CD1c-positive myeloid dendritic cell (primary cell): ENCODE data around the gene USP12.

Source experiments
- DNase-seq: peaks from one replicate; pipeline ENCODE4 v3.0.0-alpha.2; 2016; ENCODE audit errors: extremely low spot score

The USP12 gene

DNA sequence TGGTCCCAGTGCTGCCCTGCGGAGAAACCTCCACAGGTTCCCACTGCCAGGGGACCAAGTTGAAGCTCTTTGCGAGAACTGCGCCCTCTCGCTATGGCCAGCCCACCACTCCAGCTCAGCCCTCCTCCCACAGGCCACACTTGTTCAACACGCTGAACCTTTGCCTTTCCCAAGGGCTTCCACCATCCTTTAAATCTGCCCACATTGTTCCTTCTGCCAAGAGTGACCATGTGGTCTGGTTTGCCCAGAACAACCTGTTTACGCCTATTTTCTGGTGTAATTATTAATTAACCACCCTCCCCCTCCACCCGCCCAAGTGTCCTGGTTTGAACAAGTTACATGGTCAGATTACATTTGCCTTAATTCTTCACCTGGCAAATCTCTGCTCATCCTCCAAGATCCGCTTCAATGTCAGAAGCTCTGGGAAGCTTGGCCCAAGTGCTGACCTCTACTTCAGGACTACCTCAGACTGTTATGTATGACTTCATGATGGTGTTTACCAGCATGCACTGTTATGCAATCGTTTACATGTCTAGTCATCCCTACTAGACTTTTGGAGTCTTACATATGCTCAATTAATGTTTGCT, 12.0 kb upstream of the USP12 start:
- no peak for DNase-seq

DNA sequence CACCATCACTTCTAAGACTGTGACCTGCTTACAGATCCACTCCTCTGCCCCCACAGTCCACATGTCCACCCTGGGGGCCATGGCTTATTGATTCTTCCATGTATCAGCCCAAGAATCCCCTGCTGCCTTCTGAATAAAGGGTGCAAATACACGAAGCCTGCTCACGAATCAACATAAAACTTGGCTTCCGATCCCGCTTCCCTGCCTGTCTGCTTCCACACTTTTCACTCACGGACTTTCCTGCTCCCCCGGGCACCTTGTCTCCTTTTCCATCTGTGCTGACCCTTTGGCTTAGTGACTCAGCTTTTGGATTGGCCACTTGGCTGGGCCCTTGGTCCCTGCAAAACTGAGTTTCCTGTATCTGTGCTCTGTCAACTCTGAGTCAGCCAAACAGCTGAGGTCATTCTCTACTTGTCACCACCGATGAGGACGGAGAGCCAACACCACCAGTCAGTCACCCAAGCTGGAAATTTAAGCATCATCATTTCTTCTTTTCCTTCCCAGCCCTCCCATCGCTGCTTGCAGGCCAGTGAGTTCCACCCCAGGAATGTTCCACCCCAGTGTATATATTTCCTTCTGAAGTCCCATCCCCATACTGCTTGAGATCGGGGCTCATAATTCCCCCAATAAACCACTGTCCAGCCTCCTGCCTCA, 11.4 kb upstream of the USP12 start:
- peak; percentile 28 for DNase-seq

DNA sequence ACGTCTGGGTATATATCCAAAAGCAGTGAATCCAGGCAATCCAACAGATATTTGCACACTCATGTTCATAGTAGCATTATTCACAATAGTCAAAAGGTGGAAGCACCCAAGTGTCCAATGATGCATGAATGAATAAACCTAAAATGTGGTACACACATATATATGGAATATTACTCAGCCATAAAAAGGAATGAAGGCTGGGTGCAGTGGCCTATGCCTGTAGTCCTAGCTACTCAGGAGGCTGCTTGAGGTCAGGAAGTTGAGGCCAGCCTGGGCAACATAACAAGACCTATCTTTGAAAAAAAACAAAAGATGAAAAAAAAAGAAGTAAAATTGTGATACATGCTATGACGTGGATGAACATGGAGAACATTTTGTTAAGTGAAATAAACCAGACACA, 10.4 kb upstream of the USP12 start:
- DNase-seq: no peak

DNA sequence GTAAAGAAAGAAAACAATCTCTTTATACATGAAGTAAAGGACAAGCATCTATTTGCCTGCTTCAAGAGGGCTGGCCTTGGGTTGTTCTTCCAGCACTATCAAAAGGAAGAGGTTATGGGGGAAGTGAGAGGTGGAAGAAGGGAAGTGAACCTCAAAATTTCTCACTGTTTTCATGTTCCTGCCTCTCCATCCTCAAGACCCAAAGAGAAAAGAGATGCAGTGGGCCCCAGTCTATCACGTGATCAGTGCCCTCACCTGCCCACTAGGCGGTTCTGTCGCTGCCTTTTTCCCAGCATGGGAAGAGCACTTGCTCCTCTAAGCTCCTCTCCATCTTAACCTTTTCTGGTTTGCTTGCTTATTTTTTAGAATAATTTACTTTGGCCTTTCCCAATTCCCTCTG, 6.2 kb upstream of the USP12 start:
- peak; percentile 47 for DNase-seq

DNA sequence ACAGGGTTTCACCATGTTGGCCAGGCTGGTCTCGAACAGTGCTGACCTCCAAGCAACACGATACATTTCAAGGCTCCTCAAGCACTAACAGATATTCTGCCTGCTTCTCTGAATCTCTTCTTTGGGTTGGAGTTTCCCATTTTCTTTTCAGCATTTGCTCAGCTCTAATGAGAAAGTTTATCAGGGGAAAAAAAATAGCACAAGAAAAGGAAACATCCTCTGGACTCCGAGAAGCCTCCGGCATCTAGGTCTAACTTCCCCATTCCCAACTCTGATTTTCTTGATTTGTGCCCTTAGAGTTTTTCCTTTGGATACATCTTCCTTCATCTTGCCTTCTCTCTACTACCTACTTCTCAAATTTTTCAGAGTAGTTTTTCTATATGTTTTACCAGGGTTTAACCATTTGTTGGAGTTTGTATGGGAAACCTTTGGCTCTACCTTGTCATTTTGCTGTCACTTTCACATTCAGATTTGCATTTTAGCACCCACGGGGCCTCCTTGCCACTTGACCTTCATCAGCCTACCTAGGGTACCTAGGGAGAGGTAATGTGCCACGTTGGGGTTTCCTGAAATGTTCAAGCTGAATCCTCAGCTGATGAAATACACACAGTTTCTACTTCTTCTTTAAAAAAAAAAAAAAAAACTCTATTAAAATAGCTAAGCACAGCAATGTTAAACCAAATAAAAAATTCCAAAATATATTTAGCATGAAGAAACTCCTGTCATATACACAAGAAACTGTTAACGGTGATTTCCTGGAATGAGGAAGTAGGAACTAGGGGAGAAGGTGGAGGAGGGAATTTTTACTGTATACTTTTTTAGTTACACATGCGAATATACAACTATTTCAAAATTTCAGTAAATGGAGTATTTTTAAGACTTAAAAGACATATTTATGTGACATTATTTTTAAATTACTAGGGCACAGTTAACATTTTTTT, 5.1 kb upstream of the USP12 start:
- DNase-seq: peak; percentile 51

DNA sequence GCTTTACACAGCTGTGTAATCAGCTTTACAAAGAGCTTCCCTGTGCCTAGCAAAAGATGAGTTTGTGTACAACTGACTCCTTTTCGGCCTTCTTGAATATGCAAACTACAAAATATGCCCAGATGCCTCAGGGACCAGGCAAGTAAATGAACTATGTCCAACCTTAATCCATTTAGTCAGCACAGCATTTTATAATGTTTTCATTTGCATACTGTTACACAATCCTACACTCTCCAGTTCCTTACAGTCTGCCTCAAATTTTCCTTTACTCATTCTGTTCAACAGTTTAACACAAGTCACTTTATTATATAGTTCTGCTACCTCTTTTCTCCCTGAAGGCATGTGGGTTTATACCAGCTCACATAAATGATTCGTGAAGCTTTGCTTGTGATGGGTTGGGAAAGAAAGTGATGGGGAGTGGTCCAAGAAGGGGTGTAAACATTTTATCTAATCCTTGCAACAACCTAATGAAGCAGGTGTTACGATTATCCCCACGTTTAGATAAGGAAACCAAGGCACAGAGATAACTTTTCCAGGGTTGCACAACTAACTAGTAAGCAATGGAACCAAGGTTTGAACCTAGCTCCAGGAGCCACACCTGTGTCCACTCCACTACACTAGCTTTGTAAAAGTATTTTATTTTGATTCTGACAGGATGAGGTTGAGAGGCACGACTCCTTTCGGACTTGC, 3.3 kb upstream of the USP12 start:
- peak; percentile 45 for DNase-seq

DNA sequence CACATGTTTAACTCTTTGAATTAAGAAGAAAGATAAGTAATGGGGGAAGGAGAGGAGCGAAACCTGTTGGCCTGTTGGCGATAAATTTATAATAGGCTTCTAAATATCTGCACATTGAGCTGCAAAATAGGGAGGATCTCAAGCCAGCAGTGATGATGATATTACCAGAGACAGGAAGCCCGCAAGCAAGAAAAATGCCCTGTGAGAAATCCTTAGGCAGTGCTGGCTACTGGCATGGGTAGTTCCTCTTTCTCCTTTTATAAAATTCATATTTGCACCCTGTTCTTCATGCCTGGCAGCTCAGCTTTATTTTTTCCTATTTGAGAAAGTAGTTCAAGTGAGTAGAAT, 858 bp upstream of the USP12 start:
- peak; percentile 75 for DNase-seq

DNA sequence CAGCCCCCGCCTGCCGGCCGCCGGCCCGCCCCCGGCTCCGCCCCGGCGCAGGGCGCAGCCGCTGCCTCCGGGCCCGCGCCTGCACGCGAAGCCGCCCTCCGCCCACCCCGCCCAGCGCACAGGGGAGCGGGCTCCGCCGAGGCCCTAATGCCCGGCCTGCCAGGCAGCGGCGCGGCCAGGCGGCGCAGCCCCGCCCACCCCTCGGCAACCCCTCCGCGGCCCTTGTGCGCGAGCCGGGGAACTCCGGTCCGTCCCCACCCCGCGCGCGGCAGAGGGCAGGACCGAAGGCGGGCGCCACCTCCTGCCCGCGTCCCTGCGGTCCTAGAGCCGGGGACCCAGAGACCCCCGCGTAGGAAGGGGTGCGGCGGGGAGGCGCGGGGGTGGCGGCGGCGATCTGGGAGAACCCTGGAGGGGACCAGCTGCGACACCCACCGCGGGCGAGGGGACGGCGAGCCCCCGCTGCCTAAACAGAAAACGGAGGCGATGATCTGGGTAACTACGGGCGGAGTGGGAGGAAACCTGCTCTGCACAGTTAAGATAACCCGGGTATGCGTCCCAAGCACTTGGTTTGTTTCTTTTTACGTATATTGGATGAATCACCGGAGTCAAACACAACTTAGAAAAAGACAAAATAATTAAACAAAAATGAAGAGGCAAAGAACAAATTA, 350 bp upstream of the USP12 start:
- DNase-seq: peak; percentile 95

DNA sequence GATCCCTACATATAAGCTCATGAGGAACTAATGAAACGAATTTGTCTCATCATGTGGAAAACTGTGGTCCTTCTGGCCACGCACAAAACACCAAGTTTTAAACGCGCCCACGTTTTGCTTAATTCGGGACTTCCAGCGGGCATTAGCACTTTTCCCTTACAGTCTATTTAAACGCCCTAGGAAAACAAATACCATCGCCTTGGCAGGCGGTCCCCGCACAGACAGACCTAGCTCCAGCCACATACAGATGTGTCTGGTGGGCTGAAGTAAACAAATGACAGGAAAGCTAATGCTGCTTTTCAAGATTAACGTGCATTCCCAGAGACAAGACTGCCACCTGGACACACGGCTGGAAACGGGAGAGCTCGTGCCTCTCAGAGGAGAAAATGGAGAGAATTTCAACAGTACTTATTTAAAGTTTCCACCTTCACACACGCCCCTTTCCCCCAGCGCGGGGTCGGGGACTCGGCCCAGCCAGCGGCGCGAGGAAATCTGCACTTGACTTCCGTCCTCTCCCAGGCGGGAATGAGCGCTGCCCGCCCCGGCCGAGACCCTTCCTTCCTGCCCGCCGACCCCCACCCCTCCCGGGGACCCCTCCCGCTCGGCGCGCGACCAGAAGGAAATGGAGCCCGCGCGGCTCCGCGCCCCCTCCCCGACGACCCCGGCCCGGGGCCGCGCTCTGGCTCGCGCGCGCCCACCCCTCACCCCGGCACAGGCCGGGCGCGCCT, 931 bp downstream of the USP12 start:
- peak; percentile 35 for DNase-seq

DNA sequence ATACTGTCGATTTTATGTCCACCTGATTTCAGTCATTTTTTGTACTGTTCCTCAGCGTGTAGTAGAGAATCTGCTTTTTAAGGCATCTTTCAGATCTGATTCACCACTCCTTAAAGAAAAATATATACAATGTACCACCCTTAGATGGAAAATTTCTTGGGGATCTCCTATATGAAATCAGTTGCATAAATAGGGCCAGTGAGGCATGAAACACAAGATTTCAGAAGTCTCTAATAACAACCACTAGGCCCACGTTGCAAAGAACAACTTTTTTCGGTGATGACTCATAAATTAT, 1.4 kb downstream of the USP12 start:
- DNase-seq: peak; percentile 88

DNA sequence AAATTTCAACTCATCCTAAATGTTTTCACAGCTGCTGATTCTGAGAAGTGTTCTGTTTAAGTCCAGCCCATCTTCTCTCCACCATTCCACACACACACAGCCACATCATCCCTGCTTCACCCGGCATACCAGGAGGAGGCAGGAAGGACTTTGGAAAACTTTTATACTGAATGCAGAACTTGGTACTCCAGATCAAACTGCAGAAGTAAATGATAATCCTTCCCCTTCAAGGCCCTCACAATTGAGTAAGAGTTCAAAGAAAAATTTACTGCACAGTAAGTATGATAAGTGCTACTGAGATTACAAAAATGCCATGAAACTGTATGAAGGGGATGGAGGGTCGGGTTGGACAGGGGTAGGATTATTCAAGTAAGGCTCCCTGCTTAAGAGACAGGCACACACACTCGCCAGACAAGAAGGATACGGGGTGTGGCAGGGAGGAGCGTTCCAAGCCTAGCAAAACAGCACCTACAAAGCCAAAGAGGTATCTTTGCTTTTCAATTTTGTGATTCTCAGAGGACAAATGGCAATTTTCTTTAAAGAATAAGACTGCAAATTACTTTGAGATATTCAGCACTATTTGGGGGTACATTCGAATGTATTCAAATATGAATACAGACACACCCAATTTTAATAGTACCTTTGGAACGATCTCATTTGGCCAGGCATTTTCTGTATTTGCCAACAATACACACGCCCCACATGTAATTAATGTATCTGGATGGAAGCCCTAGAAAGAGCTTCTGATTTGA, 2.5 kb downstream of the USP12 start:
- DNase-seq: peak; percentile 25

DNA sequence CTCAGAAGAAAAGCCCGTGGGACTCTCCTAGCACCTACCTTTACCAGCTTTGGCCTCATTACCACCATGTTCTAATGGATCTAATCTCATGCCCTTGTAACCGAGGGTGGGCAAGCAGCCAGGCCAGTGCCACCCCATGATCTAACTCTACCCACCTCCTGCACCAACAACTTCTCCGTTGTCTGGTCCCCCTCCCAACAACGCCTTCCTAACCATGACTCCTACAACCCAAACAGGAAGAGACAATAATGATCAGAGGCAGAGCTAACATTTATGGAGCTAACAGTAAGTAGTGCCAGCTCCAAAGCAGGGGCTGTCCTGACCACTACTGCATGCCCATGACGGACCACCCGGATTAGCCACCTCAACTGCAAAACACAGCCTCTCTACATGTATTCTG, 3.5 kb downstream of the USP12 start:
- DNase-seq: peak; percentile 45

DNA sequence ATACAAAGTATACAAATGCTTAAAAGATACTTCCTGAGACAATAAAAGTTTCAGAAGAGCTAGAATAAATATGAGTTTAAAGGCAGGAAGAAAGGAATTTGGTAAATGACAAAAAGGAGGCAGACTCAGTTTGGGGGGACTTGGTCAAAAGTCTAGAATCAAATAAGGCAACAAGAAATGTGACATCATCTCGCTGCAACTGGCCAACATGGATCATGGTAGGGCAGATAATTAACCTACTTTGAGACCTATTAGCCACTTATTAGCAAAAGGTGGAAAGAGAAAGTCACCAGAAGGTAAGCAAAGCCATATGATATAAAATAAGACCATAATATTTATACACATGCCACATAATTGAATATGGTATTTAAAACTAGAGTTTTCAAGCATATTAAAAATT, 5.3 kb downstream of the USP12 start:
- DNase-seq: no peak

DNA sequence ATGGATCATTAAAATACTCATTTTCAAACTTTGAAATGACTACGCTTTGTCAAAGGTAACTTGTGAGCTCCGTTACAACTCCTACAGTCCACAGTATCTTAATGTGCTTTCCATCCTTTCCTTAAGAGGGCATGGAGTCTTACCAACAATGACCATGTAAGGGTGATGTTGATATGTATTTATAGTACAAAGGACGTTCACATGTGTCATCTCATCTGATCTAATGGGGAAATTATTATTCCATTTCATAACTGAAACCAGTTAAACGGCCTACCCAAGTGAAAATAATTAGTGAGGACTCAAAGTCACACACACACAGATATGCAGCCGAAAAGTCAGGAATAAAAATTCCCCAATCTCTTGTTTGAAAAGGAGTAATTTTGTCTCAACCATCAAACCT, 9.6 kb downstream of the USP12 start:
- DNase-seq: no peak

DNA sequence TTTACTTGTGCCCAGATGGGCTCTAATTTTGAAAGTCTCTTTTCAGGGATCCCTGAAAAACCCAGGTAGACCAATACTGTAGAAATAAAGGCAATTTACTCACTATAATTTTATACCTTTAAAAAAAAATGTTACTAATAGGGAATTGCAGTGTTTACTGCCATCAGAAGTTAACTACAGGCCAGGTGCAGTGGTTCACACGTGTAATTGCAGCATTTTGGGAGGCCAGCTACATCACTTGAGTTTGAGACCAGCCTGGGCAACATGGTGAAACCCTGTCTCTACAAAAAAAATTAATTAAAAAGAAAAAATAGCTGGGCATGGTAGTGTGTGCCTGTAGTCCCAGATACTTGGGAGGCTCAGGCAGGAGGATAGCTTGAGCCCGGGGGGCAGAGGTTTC, 10.2 kb downstream of the USP12 start:
- no peak for DNase-seq

DNA sequence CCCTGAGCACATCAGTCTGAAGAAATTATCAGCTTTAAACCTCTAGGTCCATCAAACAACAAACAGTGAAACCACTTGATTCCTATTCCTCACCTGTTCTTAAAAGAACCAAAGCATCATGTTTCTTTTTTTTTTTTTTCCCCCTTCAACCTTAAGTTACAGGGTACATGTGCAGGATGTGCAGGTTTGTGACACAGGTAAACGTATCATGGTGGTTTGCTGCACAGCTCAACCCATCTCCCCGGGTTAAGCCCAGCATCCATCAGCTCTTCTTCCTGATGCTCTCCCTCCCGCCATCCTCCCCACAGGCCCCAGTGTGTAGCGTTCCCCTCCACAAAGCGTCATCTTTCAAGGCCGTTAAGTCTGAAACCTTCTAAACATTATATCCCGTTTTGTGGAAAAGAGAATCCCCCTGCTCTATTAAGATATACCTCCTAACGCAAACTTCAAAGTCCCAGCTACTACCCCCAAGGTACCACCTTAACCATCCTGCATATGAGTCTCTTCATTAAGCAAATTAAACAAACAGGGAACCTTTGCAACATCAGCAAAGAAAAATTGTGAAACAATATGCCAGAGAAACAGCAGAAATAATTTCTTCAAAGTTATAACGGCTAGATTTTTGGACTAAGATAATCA, 10.8 kb downstream of the USP12 start:
- DNase-seq: no peak

DNA sequence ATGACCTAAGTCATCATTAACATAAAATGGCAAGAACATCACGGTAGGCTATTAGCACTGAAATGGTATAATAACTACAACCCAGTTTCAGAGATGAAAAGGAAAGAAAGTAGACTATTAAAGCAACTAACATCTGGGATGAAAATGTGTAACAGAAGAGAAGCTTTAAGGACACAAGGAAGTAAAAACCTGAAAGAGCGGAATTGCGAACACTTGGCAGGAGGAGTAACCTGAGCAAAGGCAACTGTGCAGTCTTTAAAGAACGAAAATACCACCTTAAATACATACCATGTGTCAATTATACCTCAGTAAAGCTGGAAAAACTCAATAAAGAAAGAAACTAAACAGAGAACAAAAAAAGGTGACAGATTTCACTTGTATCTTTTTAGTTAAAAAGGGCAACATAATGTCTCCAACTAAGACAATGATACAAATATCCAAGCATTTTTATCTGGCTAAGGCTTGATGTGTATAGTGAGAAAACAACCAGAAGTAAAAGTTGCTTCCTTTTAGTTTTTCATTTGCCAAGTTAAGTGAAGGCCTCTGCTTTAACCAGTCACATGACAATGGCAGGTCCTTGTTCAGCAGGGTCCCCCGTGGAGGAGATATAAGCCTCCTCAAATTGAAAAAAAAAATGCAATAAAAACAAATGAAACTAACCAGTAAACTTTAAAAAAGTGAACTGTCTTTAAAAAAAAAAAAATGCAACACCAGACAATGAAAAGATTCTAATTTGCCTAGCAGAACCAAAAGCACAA, 11.6 kb downstream of the USP12 start:
- no peak for DNase-seq

DNA sequence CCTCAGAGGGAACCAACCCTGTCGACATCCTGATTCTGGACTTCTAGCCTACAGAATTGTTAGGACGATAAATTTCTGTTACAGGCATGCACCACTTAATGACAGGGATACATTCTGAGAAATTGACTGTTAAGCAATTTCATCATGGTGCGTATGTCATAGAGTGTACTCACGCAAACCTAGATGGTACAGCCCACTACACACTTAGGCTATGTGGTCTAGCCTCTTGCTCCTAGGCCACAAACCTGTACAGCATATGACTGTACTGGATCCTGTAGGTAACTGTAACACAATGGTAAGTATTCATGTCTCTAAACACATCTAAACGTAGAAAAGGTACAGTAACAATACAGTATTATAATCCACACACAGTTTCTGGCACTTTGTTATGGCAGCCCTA, 13.3 kb downstream of the USP12 start:
- no peak for DNase-seq

DNA sequence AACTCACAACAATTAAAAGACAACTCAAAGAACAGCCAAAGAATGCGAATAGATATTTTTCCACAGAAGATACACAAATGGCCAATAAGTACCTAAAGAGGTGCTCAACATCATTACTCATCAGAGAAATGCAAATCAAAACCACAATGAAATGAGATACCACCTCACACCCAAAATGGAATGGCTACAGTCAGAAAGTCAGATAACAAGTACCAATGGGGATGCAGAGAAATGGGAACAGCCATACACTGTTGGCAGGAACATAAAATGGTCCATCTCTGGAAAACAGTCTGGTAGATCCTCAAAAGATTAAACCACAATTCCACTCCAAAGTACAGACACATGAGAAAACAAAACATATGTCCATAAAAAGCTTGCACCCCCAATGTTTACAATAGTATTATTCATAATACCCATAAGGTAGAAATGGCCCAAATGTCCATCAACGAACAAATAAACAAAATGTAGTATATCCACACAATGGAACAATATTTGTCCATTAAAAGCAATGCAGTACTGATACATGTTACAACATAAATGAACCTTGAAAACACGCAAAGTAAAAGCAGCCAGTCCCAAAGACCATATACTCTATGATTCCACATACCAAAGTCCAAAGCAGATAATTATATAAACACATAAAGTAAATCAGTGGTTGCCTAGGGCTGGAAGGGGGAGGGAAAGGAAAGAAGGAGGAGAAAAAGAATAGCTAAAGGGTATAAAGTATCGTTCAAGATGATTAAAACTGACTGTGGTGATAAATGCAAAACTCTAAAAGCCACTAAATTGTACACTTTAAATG, 19.6 kb downstream of the USP12 start:
- DNase-seq: no peak
